Mesenchymal stem cell (in vitro differentiated cells and primary cell): ENCODE results near the gene TMEM120A.

Experiments
- DNase-seq: peaks from one replicate; pipeline ENCODE4 v3.0.0-alpha.2; 2013
- H2AFZ ChIP-seq: one replicate; pipeline ENCODE4 v1.6.1; 2013; ENCODE audit warnings: low read depth, mild to moderate bottlenecking, control low read depth, inconsistent platforms, low read length, moderate library complexity
- H2AK5ac ChIP-seq: 2 replicates; pipeline ENCODE4 v1.6.1; 2013; ENCODE audit warnings: low read length, moderate library complexity, mild to moderate bottlenecking, inconsistent platforms; ENCODE audit not compliant: severe bottlenecking
- H2BK120ac ChIP-seq: one replicate; pipeline ENCODE4 v1.6.1; 2013; ENCODE audit warnings: low read depth, mild to moderate bottlenecking, inconsistent platforms, low read length, moderate library complexity
- H2BK12ac ChIP-seq, 2 experiments: one replicate each; pipeline ENCODE4 v1.6.1; 2013; ENCODE audit warnings: inconsistent platforms in 2 of 2, low read length in 2 of 2, mild to moderate bottlenecking in 2 of 2, moderate library complexity in 2 of 2, control low read depth in 1 of 2
- H2BK15ac ChIP-seq: one replicate; pipeline ENCODE4 v1.6.1; 2013; ENCODE audit warnings: mild to moderate bottlenecking, low read depth, inconsistent platforms; ENCODE audit not compliant: poor library complexity, severe bottlenecking
- H2BK5ac ChIP-seq: 2 replicates; pipeline ENCODE4 v1.6.1; 2013; ENCODE audit warnings: low read depth, mild to moderate bottlenecking, low read length, control low read depth, inconsistent platforms; ENCODE audit not compliant: poor library complexity, severe bottlenecking
- H3K14ac ChIP-seq, 2 experiments: one replicate each; pipeline ENCODE4 v1.6.1; 2013; ENCODE audit warnings: inconsistent platforms in 2 of 2, low read length in 2 of 2, control low read depth in 1 of 2, mild to moderate bottlenecking in 1 of 2, moderate library complexity in 1 of 2
- H3K18ac ChIP-seq, 2 experiments: one replicate each; pipeline ENCODE4 v1.6.1; 2013; ENCODE audit warnings: inconsistent platforms in 2 of 2, low read length in 2 of 2, control low read depth in 1 of 2, low read depth in 1 of 2, mild to moderate bottlenecking in 1 of 2
- H3K23ac ChIP-seq, 2 experiments: one replicate each; pipeline ENCODE4 v1.6.1; 2013; ENCODE audit warnings: inconsistent platforms in 2 of 2, low read length in 2 of 2, mild to moderate bottlenecking in 2 of 2, moderate library complexity in 2 of 2, control low read depth in 1 of 2
- H3K27ac ChIP-seq: 2 replicates; pipeline ENCODE4 v1.5.1; 2013; ENCODE audit warnings: mild to moderate bottlenecking, moderate library complexity, low read length, control low read depth, inconsistent platforms; ENCODE audit not compliant: poor library complexity, severe bottlenecking
- H3K27me3 ChIP-seq, 2 experiments: 2 replicates each; pipeline versions ENCODE4 v1.6.1 to v1.7.0; 2013; ENCODE audit warnings: low read length in 2 of 2, mild to moderate bottlenecking in 2 of 2, moderate library complexity in 2 of 2, control low read depth in 1 of 2, inconsistent platforms in 1 of 2; ENCODE audit not compliant: control insufficient read depth in 1 of 2, insufficient read depth in 1 of 2
- H3K36me3 ChIP-seq, 2 experiments: 2 replicates each; pipeline versions ENCODE4 v1.6.1 to v1.7.0; 2013; ENCODE audit warnings: low read length in 2 of 2, control low read depth in 1 of 2, inconsistent platforms in 1 of 2, low read depth in 1 of 2, mild to moderate bottlenecking in 1 of 2; ENCODE audit not compliant: insufficient read depth in 2 of 2, control insufficient read depth in 1 of 2
- H3K4ac ChIP-seq, 2 experiments: one replicate each; pipeline ENCODE4 v1.6.1; 2013; ENCODE audit warnings: inconsistent platforms in 2 of 2, low read length in 2 of 2, mild to moderate bottlenecking in 2 of 2, moderate library complexity in 2 of 2, control low read depth in 1 of 2, low read depth in 1 of 2
- H3K4me1 ChIP-seq: 2 replicates; pipeline ENCODE4 v1.6.1; 2013; ENCODE audit warnings: low read depth, low read length, control low read depth; ENCODE audit not compliant: control insufficient read depth, insufficient read depth
- H3K4me2 ChIP-seq: 2 replicates; pipeline ENCODE4 v1.6.1; 2013; ENCODE audit warnings: low read length, mild to moderate bottlenecking, inconsistent platforms; ENCODE audit not compliant: poor library complexity, severe bottlenecking
- H3K4me3 ChIP-seq, 2 experiments: 2 replicates each; pipeline versions ENCODE4 v1.5.1 to v1.7.0; 2013; ENCODE audit warnings: low read length in 2 of 2, mild to moderate bottlenecking in 2 of 2, control low read depth in 1 of 2, low read depth in 1 of 2; ENCODE audit not compliant: insufficient read depth in 1 of 2
- H3K79me1 ChIP-seq: replicated peaks from 2 replicates; pipeline ENCODE4 v1.6.1; 2013; ENCODE audit warnings: mild to moderate bottlenecking, control low read depth, low read length, inconsistent platforms; ENCODE audit not compliant: poor library complexity, severe bottlenecking
- H3K9ac ChIP-seq: 2 replicates; pipeline ENCODE4 v1.7.0; 2013; ENCODE audit warnings: mild to moderate bottlenecking, low read length, moderate library complexity
- H3K9me3 ChIP-seq: 2 replicates; pipeline ENCODE4 v1.7.0; 2013; ENCODE audit warnings: mild to moderate bottlenecking, low read length; ENCODE audit not compliant: control insufficient read depth
- H4K8ac ChIP-seq: one replicate; pipeline ENCODE4 v1.6.1; 2013; ENCODE audit warnings: inconsistent platforms, mild to moderate bottlenecking, low read length, moderate library complexity
- H4K91ac ChIP-seq: one replicate; pipeline ENCODE4 v1.6.1; 2013; ENCODE audit warnings: mild to moderate bottlenecking, low read length, inconsistent platforms
- WGBS: methylation state at CpG from one replicate; pipeline ENCODE4 v1.1.7; 2013; ENCODE audit warnings: mixed read lengths; 5-methylcytosine and 5-hydroxymethylcytosine counted together

TMEM120A gene

GRCh38 chr7:75967487-75967997 lies 26.9 kb downstream of the TMEM120A start:
- Histone ChIP-seq H4K91ac (peak overlapping the region; percentile 63), H3K4me1 (peaks cover 25% of the 10 kb centered on the region), H3K4me2 (no peak overlapping the region), H4K8ac (no peak overlapping the region), H3K4ac (no peak overlapping the region), H2BK12ac (no peak overlapping the region), H2BK5ac (no peak overlapping the region), H2AFZ (no peak overlapping the region), H3K36me3 (peaks cover 27 to 61% of the 10 kb centered on the region in 2 experiments), H3K14ac (no peak overlapping the region), H3K79me1 (peaks cover 27% of the 10 kb centered on the region), H3K9ac (peak overlapping the region; percentile 69), H3K23ac (no peak overlapping the region), H2BK15ac (no peak overlapping the region), H3K9me3 (no peaks in the 10 kb centered on the region), H2BK120ac (no peak overlapping the region), H3K27me3 (no peaks in the 10 kb centered on the region), H3K18ac (peak overlapping the region in 1 of 2 experiments; percentile 37), H3K4me3 (no peak overlapping the region), H2AK5ac (no peak overlapping the region), H3K27ac (no peak overlapping the region)
- DNase-seq = peak; percentile 59
- 74% methylated on average over 13 of the region's 13 CpGs for WGBS

GRCh38 chr7:75967055-75967454 lies 27.3 kb downstream of the TMEM120A start:
- H4K8ac ChIP-seq = no peak overlapping the region
- peak overlapping the region in 1 of 2 experiments; percentile 37 for H3K18ac ChIP-seq
- H3K79me1 ChIP-seq = peaks cover 27% of the 10 kb centered on the region
- peak overlapping the region; percentile 39 for H2BK120ac ChIP-seq
- no peak overlapping the region for H3K23ac ChIP-seq
- H2AK5ac ChIP-seq = no peak overlapping the region
- no peak overlapping the region for H2AFZ ChIP-seq
- H3K27ac ChIP-seq = no peak overlapping the region
- peaks cover 26% of the 10 kb centered on the region for H3K4me1 ChIP-seq
- peak overlapping the region; percentile 63 for H4K91ac ChIP-seq
- no peak overlapping the region for H3K14ac ChIP-seq
- H2BK15ac ChIP-seq = peak overlapping the region; percentile 61
- H3K36me3 ChIP-seq = peaks cover 23 to 56% of the 10 kb centered on the region in 2 experiments
- peak overlapping the region in 1 of 2 experiments; percentile 7 for H3K4ac ChIP-seq
- H3K4me3 ChIP-seq = peak overlapping the region in 1 of 2 experiments; percentile 29
- H2BK5ac ChIP-seq = no peak overlapping the region
- no peak overlapping the region for H3K4me2 ChIP-seq
- no peak overlapping the region for H2BK12ac ChIP-seq
- H3K9ac ChIP-seq = peak overlapping the region; percentile 69
- no peaks in the 10 kb centered on the region for H3K9me3 ChIP-seq
- H3K27me3 ChIP-seq = no peaks in the 10 kb centered on the region
- 98% methylated on average over 9 of the region's 11 CpGs for WGBS
- DNase-seq = no peak

- H3K27ac ChIP-seq = no peak overlapping the region
- H3K4ac ChIP-seq = no peak overlapping the region
- H3K9ac ChIP-seq = peak overlapping the region; percentile 69
- peaks cover 28 to 51% of the 10 kb centered on the region in 2 experiments for H3K36me3 ChIP-seq
- H3K14ac ChIP-seq = no peak overlapping the region
- H3K23ac ChIP-seq = no peak overlapping the region
- peak overlapping the region in 1 of 2 experiments; percentile 23 for H2BK12ac ChIP-seq
- no peak for DNase-seq
- H2BK5ac ChIP-seq = no peak overlapping the region
- no peak overlapping the region for H2AFZ ChIP-seq
- peak overlapping the region in 1 of 2 experiments; percentile 60 for H3K4me3 ChIP-seq
- peaks cover 30% of the 10 kb centered on the region for H3K4me1 ChIP-seq
- peaks cover 25% of the 10 kb centered on the region for H3K79me1 ChIP-seq
- H3K9me3 ChIP-seq = no peaks in the 10 kb centered on the region
- H4K8ac ChIP-seq = no peak overlapping the region
- no peak overlapping the region for H2BK120ac ChIP-seq
- H3K27me3 ChIP-seq = no peaks in the 10 kb centered on the region
- H2AK5ac ChIP-seq = no peak overlapping the region
- H3K4me2 ChIP-seq = no peak overlapping the region
- H2BK15ac ChIP-seq = no peak overlapping the region
- no peak overlapping the region for H3K18ac ChIP-seq
- H4K91ac ChIP-seq = no peak overlapping the region
- WGBS = 87% methylated on average over 26 of the region's 26 CpGs
These were observed 28.0 kb downstream of the TMEM120A start for GRCh38 chr7:75966190-75966961.

DNA sequence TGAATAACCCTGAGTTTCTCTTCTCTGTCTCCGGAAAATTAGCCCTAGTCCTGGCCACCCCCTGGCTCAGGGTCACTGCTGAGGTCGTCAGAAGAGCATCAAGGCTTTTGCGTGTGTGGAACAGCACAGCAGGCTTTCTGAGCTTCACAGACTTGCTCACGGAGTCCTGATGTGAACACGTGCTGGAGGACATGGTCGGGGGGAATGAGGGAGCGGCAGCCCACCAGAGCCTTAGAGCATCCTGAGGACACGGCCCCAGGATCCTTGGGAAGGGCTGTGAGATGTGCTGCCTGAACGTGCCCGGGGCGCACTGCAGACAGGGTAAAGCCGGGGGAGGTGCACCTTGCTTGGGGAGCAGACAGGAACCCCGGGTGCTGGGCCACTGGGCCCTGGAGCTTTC lies 28.8 kb downstream of the TMEM120A start:
- Histone ChIP-seq H3K27me3 (no peaks in the 10 kb centered on the region), H3K4ac (no peak overlapping the region), H3K4me1 (peaks cover 33% of the 10 kb centered on the region), H3K9me3 (no peaks in the 10 kb centered on the region), H3K27ac (no peak overlapping the region), H4K8ac (no peak overlapping the region), H3K23ac (no peak overlapping the region), H2AK5ac (no peak overlapping the region), H2BK120ac (no peak overlapping the region), H3K79me1 (peaks cover 25% of the 10 kb centered on the region), H3K14ac (no peak overlapping the region), H2BK15ac (no peak overlapping the region), H4K91ac (no peak overlapping the region), H2AFZ (no peak overlapping the region), H3K36me3 (peaks cover 31 to 49% of the 10 kb centered on the region in 2 experiments), H2BK12ac (no peak overlapping the region), H2BK5ac (no peak overlapping the region), H3K9ac (peak overlapping the region; percentile 69), H3K4me2 (no peak overlapping the region), H3K4me3 (no peak overlapping the region), H3K18ac (no peak overlapping the region)
- WGBS = 91% methylated on average over 13 of the region's 13 CpGs
- DNase-seq = no peak
